ENCODE data around the gene KCNK6. TPM values are rescaled to one million over a fixed set of nuclear protein-coding genes. Genes with fewer than 3 reads are reported as not detected.

The KCNK6 gene
- total RNA-seq, 2 experiments from 2014 or later, result 6.6 to 6.9 TPM

DNA sequence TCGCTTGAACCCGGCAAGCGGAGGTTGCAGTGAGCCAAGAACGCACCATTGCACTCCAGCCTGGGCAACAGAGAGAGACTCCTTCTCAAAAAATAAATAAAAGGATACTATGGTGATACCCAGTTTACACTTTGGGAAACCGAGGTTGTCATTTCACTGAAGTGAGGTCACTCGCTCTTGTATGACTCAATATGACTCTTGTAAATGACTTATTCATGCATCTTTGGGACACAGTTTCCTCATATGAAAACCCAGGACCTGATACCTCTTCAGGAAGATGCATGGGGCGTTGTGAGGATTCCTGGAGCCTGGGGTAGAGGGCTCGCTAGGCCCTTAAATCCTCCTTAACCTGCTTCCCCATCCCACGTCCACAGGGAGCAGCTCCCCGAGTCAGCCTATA, 59.2 kb downstream of the KCNK6 start:
- Mint-ChIP-seq H3K4me3 (no peak overlapping the region), H3K36me3 (peaks cover 71% of the 10 kb centered on the region), H3K4me1 (peaks cover 15% of the 10 kb centered on the region), H3K9me3 (no peaks in the 10 kb centered on the region), H3K27ac (no peak overlapping the region), H3K27me3 (peaks cover 2% of the 10 kb centered on the region)
- DNase-seq, result no peak

DNA sequence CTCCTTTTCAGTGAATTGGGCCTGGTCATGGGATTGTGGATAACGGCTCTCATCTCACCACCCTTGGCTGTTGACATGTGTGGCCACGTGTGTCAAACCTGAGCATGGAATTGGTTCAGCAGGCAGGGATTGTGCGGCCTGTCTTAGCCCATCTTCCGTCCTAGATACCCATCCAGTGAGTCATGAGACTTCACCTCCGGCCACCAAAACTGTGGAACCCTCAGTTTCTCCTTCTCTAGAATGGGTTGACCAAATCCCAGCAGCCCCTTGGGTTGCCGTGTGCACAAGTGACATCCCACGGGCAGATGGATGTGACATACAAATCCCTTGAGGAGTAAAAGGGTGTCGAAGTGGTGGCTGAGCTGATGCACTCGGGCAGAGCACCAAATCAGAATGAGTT, 61.5 kb downstream of the KCNK6 start:
- H3K4me3 Mint-ChIP-seq, result no peak overlapping the region
- no peak for DNase-seq
- H3K4me1 Mint-ChIP-seq, result peaks cover 10% of the 10 kb centered on the region
- H3K36me3 Mint-ChIP-seq, result peaks cover 71% of the 10 kb centered on the region
- no peaks in the 10 kb centered on the region for H3K9me3 Mint-ChIP-seq
- no peak overlapping the region for H3K27ac Mint-ChIP-seq
- H3K27me3 Mint-ChIP-seq, result peaks cover 15% of the 10 kb centered on the region

Other genes starting within 250 kb of the KCNK6 start
- under 1 TPM; 0.41 to 0.50 TPM for gene DPF1, start 95.6 kb upstream of the KCNK6 start, total RNA-seq
- not detected for gene PPP1R14A, start 63.5 kb upstream of the KCNK6 start, total RNA-seq
- gene SPINT2, start 55.3 kb upstream of the KCNK6 start, total RNA-seq, result 10 to 100 TPM; 28.2 to 31.7 TPM
- gene C19orf33, start 15.6 kb upstream of the KCNK6 start, total RNA-seq, result not detected
- gene YIF1B, start 3.9 kb upstream of the KCNK6 start, total RNA-seq, result 10 to 100 TPM; 57.3 to 63.0 TPM
- gene CATSPERG, start 16.0 kb downstream of the KCNK6 start, total RNA-seq, result 1 to 10 TPM; 1.9 to 2.1 TPM
- gene PSMD8, start 54.7 kb downstream of the KCNK6 start, total RNA-seq, result 100 to 1,000 TPM; 193 to 199 TPM
- gene GGN, start 68.2 kb downstream of the KCNK6 start, total RNA-seq, result under 1 TPM in 1 of 2 experiments, not detected in 1; 0.14 TPM
- gene SPRED3, start 68.9 kb downstream of the KCNK6 start, total RNA-seq, result under 1 TPM; 0.45 to 0.74 TPM
- 1 to 10 TPM; 8.1 to 9.3 TPM for gene FAM98C, start 83.2 kb downstream of the KCNK6 start, total RNA-seq
- gene RASGRP4, start 106.4 kb downstream of the KCNK6 start, total RNA-seq, result under 1 TPM; 0.22 to 0.23 TPM
- under 1 TPM; 0.19 to 0.28 TPM for gene RYR1, start 113.8 kb downstream of the KCNK6 start, total RNA-seq